Activated CD8-positive, alpha-beta memory T cell treated with anti-CD3 and anti-CD28 coated beads for 36 hours (primary cell): ENCODE measurements around the gene SLC9A9. TPM values are rescaled to one million over a fixed set of nuclear protein-coding genes. Genes with fewer than 3 reads are reported as not detected.
"Not testable (repeated sequence)": the region's sequence is repeated elsewhere in the genome, so short reads cannot be mapped to it uniquely, and the experiment has no call there.

Experiments
- CTCF ChIA-PET: fragments of 350-600 bp; sonication (Branson Sonifier 250); formaldehyde crosslinking; loops from one replicate; lab custom pipeline; 2021; ENCODE audit warnings: antibody characterized with exemption; lab: Charles Lee
- POLR2A ChIA-PET: fragments of 350-600 bp; sonication (Branson Sonifier 250); formaldehyde crosslinking; loops from one replicate; lab custom pipeline; 2021; ENCODE audit warnings: antibody characterized with exemption; lab: Charles Lee
- total RNA-seq, 2 experiments: library from RNA; stranded (reverse); gene quantifications; one replicate each; pipeline ENCODE4 v1.2.3, GENCODE V29; 2021

SLC9A9 gene
- total RNA-seq, 2 experiments from 2014 or later: 1.0 TPM

DNA sequence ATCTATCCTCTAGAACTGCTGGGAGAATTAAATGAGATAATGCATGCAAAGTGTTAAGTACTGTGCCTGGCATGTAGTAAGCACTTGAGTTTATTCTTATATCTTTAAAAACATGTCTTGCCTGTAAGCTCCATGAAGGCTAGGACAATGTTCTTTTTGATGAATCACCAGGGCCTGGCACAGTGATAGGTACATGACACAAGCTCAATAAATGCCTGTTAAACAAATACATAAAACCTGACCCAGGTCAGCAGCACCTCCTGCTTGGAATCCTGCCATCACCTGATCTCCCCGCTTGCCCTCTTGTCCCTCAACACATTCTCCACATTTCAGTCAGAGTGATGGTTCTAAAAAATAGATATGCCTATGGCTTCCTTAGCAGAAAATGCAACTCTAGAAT lies 541.9 kb downstream of the SLC9A9 start:
- ChIA-PET CTCF (no interaction called here), POLR2A (no interaction called here)

- POLR2A ChIA-PET: no interaction called here
- CTCF ChIA-PET: no interaction called here
Observed at GRCh38 chr3:143302638-143303171, 545.6 kb downstream of the SLC9A9 start.

- ChIA-PET CTCF (no interaction called here), POLR2A (no interaction called here)
Observed at GRCh38 chr3:143301031-143301901, 547.0 kb downstream of the SLC9A9 start.

- CTCF ChIA-PET: no interaction called here
- POLR2A ChIA-PET: no interaction called here
Observed at GRCh38 chr3:143298886-143299535, 549.3 kb downstream of the SLC9A9 start.

DNA sequence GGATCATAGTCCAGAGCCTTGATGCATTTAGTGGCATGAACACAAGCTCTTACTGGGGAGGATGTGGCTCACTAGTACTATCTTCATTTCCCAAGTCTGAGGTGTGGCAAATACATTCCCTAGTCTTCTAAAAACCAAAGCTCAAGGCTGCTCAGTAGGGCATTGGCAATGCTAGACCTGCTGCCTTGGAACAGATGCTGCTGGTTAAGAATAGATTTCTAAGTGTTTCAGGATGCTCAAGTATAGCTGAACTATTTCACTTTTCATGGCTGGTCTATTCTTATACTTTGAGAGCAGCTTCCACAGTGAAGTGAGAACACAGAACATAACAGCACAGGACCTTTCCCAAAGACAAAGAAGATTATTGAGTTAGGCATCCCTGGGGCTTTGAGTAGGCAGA lies 549.9 kb downstream of the SLC9A9 start:
- POLR2A ChIA-PET: no interaction called here
- CTCF ChIA-PET: no interaction called here

DNA sequence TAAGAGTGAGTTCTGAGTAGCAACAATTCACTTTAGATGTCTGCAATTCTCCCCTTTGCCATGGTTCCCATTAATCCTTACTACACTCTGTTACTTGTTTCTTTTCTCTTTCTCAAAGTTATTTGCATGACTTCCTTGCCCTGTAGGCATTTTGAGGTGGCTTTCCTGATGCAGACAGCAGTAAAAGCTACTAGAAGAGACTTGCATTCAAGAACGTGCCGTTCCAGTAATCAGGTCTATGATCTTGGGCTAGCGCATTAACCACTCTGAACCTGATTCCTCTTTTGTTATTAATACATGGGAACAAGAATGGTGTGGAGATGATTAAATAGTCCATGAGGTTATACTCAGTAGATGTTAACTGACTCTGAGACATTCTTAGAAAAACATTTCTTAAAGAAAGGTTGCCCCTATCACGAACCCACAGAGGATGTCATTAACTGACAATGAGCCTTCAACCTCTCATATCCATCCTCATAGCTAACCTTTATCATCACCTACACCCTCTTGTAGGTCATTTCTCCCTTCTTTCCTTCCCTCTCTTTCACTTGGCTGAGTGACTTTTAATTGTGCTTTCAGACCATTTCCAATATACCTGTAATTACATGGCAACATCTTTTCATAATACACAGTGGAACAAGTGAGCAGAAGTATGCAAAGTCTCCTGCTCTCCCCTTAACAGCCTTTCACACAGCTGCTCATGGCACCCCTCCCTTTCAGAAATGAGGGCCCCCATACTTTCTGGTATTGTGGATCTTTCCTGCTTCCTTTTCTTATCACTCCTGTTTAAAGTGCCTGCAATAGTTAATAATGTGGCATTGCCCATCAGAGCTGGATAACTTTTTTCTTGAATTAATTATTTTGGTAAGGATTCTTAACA lies 552.8 kb downstream of the SLC9A9 start:
- POLR2A ChIA-PET: no interaction called here

DNA sequence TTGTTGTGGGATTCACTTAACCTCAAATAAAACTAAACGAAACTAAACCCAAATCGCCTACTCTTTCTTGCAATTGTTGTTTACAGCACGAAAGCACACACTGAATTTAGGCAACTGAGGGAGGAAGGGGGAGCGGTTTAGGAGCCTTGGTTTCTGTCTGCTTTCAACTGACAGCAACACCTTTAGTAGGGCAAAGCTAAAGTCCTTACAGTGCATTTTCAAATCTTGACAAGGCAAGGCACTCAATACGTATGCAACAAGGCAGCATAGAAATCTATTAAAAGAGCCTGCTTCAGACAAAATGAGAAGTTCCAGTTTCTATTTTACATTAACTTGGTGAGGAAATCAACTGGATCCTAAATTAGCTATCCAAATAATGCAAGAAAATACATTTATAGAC lies 554.1 kb downstream of the SLC9A9 start:
- POLR2A ChIA-PET: no interaction called here
- CTCF ChIA-PET: no interaction called here

More for the DNA sequence above, 552.8 kb downstream of the SLC9A9 start:
- CTCF ChIA-PET: no interaction called here

DNA sequence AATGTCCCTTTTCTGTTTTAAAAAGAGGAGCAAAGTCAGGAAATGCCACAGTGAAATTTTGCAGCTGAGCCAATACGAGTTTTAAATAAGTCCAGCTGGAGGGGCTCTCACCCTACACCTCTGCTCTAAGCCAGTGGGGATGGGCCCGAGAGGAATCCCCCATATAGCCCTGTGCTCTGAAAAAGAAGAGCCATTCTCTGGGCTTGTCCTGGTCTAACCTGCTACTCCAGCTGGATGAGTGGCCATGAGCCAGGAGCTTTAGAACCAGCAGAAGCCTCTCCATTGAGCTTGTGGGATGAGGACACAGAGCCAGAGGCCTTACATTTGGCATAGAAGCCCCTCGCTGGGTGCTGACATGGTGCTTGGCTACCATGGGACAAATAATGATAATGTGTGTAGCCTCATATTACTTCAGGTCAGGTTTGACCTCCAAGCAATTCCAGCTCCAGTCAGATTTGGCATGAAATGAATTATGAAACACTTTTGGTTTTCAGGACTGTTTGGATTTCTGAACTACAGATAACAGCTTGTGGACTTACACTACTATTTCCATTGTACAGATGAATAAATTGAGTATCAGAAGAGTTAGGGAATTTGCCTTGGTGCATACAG lies 556.3 kb downstream of the SLC9A9 start:
- ChIA-PET CTCF (interaction anchor here (0.6 kb wide), 1 partner anchor 455 kb away, joined by 3 read pairs; no protein-coding TSS in a partner anchor), POLR2A (no interaction called here)

GRCh38 chr3:143288944-143289343 lies 559.3 kb downstream of the SLC9A9 start:
- ChIA-PET CTCF (no interaction called here), POLR2A (no interaction called here)

- POLR2A ChIA-PET: no interaction called here
- CTCF ChIA-PET: no interaction called here
Observed at GRCh38 chr3:143287403-143287802, 560.9 kb downstream of the SLC9A9 start.

GRCh38 chr3:143286392-143287010 lies 561.8 kb downstream of the SLC9A9 start:
- ChIA-PET POLR2A (no interaction called here), CTCF (interaction anchor here (1.3 kb wide), 1 partner anchor 233 kb away, joined by 3 read pairs; no protein-coding TSS in a partner anchor)

DNA sequence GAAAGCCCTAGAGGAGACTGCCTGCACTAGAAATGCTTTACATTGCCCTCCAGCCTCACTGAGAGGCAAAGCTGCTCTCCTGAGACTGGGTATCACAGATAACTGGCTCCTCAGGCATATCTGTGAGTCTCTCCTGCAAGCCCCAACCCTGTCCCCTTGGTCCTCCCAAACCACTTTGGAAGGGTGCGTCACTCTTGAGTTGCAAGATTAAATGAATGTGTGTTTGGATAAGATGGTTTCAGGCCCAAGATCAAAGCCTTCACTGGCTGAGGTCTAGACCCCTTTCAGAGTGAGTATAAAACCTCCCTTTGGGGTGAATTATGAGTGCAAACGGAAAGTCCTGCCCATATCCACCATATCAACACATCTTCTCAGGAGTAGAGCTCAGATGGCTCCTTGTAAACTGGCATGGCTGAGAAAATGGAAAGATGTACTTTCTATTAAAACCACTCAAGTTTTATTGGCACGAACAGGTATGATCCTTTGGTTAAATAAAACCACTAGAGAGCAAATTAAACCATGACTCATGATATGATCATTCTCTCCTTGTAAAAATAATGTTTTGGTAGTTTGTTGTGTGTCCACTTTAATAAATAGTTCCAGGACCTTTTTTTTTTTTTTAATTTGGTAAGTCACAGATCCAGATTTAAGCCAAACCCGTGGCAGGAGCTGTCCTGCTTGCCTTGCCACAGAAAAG lies 564.7 kb downstream of the SLC9A9 start:
- POLR2A ChIA-PET: interaction anchor here (0.6 kb wide), 1 partner anchor 65 kb away, joined by 3 read pairs; no protein-coding TSS in a partner anchor

GRCh38 chr3:143280984-143281383 lies 567.3 kb downstream of the SLC9A9 start:
- ChIA-PET CTCF (no interaction called here), POLR2A (no interaction called here)

More for the DNA sequence above, 564.7 kb downstream of the SLC9A9 start:
- CTCF ChIA-PET: no interaction called here

- CTCF ChIA-PET: not testable (repeated sequence)
Observed at GRCh38 chr3:143279567-143279966, 568.7 kb downstream of the SLC9A9 start.

DNA sequence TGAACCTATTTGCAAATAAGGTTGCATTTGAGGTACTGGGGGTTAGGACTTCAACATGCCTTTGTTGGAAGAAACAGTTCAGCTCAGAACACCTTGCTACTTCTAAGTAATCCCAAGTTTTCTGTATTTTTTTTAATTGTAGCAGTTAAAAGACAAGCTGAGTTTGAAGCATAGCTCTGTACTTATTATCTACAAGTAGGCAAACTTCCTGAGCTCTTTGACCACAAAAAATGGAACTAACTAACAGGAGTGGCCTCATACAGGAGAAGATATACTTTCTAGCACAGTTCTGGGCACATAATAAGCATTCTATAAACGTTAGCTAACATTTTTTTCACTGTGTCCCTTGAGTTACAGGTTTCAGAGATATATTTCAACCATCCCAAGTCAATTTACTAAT lies 569.5 kb downstream of the SLC9A9 start:
- POLR2A ChIA-PET: no interaction called here
- CTCF ChIA-PET: no interaction called here

More at GRCh38 chr3:143279567-143279966, 568.7 kb downstream of the SLC9A9 start:
- POLR2A ChIA-PET: not testable (repeated sequence)

GRCh38 chr3:143277531-143277930 lies 570.7 kb downstream of the SLC9A9 start:
- ChIA-PET POLR2A (interaction anchor here (0.7 kb wide), 1 partner anchor 1505 kb away, joined by 3 read pairs; no protein-coding TSS in a partner anchor), CTCF (no interaction called here)

DNA sequence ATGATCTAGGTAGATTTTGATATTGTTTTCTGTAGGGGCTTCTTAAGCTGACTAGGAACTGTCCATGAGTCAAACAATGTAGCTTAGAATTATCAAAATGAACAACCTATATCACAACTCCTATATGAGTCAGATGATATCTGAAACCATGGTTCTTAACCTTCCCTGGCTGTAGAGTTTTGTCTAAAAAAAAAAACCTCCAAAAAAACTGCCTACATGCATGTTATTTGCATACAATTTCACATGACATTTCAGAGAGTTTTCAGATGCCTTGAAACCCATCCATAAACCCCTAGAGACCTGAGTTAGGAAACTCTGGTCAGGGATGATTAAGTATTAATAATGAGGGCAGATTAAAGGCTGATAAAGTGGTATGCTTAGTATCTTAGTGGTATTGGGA lies 571.7 kb downstream of the SLC9A9 start:
- POLR2A ChIA-PET: no interaction called here

More for the DNA sequence above, 571.7 kb downstream of the SLC9A9 start:
- CTCF ChIA-PET: no interaction called here
